Activated T-helper 1 cell treated with Interleukin-2 at 50 U/mL for 16 hours (primary cell): Measurements from ENCODE around the gene TBCB.
"Not testable (repeated sequence)": the region's sequence is repeated elsewhere in the genome, so short reads cannot be mapped to it uniquely, and the experiment has no call there.

Source experiments
- DNase-seq: peaks from one replicate; pipeline ENCODE4 v3.0.0-alpha.2; 2020; ENCODE audit warnings: low read depth

Gene TBCB, protein sequence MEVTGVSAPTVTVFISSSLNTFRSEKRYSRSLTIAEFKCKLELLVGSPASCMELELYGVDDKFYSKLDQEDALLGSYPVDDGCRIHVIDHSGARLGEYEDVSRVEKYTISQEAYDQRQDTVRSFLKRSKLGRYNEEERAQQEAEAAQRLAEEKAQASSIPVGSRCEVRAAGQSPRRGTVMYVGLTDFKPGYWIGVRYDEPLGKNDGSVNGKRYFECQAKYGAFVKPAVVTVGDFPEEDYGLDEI

DNA sequence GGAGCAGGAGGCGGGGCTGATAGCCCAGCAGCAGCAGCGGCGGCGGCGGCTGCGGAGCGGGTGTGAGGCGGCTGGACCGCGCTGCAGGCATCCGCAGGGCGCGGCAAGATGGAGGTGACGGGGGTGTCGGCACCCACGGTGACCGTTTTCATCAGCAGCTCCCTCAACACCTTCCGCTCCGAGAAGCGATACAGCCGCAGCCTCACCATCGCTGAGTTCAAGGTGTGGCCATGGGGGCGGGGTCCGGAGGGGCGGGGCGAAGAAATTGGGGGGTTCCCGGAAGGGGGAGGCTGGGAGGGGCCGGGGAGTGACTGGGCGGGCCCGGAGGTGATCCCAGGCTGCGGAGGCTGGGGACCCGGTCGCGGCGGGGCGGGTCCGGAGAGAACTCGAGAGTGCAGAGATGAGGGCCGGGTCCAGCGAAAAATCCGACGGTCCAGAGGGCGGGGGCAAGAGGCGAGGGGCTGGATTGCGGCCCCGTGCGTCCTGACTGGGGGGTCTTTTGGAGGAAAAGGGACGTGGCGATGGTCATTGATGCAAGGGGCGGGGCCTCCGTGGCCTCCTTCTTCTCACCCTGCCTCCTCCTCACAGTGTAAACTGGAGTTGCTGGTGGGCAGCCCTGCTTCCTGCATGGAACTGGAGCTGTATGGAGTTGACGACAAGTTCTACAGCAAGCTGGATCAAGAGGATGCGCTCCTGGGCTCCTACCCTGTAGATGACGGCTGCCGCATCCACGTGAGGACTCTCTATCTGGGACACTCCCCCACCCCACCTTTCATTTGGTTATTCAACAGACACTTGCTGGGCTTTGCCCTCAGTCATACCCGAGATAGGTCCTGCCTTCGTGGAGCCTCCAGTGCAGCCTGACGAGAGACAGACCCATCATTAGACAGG lies at the start of gene TBCB:
TBCB (plus strand) TSS at position 16 of the 891 bp plus-strand sequence; CDS start at position 109, 93 bp downstream.
- peak; percentile 78 for DNase-seq

- no peak for DNase-seq
Measured at GRCh38 chr19:36067681-36068080, 47.6 kb upstream of the TBCB start.

DNA sequence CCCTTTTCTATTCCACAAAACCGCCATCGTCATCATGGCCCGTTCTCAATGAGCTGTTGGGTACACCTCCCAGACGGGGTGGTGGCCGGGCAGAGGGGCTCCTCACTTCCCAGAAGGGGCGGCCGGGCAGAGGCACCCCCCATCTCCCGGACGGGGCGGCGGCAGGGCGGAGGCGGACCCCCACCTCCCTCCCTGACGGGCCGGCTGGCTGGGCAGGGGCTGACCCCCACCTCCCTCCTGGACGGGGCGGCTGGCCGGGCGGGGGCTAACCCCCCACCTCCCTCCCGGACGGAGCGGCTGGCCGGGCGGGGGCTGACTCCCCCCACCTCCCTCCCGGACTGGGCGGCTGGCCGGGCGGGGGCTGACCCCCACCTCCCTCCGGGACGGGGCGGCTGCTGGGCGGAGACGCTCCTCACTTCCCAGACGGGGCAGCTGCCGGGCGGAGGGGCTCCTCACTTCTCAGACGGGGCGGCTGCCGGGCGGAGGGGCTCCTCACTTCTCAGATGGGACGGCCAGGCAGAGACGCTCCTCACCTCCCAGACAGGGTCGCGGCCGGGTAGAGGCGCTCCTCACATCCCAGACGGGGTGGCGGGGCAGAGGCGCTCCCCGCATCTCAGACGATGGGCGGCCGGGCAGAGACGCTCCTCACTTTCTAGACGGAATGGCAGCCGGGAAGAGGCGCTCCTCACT lies 46.3 kb upstream of the TBCB start:
- not testable (repeated sequence) for DNase-seq

- DNase-seq, result no peak
Measured at GRCh38 chr19:36072081-36072480, 43.2 kb upstream of the TBCB start.

DNA sequence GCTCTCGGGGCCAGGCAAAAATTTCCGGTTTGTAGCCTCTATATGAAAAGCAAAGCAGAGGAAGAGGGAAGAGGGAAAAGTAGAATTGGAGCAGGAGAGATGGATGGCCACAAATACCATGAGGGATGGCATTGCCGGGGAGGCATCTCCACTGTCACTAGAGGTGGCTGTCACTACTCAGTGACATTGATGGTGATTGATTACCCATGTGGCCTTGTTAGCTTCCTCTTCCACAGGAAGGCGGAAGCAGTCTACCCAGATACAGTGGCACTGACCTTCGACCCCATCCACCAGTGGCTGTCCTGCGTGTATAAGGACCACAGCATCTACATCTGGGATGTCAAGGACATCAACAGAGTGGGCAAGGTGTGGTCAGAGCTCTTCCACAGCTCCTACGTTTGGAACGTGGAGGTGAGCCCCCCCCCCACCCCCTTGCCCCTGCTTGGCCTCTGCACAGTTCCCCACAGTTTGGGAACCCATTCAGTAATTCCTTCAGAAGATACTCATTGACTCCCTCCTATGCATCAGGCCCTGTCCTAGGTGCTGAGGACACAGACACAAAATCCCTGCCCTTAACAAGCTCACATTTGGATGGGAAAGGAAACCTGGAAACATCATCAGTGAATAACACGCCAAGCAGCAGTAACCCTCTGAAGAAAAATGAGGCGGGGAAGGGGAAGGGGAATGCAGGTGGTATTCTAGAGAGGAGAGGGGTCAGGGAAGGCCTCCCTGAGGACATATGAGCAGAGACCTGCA lies 42.0 kb upstream of the TBCB start:
- DNase-seq, result no peak

GRCh38 chr19:36079389-36079945 lies 35.8 kb upstream of the TBCB start:
- DNase-seq, result no peak

DNA sequence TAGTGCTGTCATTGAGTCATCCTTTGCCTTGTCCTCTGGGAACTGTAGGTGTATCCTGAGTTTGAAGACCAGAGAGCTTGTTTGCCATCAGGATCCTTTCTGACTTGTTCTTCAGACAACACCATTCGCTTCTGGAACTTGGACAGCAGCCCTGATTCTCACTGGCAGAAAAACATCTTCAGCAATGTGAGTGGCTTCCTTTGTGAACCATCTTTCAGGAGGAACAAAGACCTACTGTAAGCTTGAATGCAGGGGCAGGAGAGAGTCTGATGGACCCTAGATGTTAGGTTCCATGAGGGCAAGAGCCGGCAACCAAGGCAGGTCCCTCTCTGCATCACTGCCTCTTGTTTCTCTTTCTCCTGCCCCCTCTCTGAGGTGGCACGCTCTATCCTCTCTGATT lies 33.9 kb upstream of the TBCB start:
- no peak for DNase-seq

- no peak for DNase-seq
Measured at GRCh38 chr19:36081894-36082293, 33.4 kb upstream of the TBCB start.

GRCh38 chr19:36082916-36083315 lies 32.4 kb upstream of the TBCB start:
- DNase-seq, result no peak

GRCh38 chr19:36084231-36085009 lies 30.8 kb upstream of the TBCB start:
- DNase-seq, result no peak

GRCh38 chr19:36086326-36086725 lies 28.9 kb upstream of the TBCB start:
- no peak for DNase-seq

GRCh38 chr19:36089847-36090246 lies 25.4 kb upstream of the TBCB start:
- no peak for DNase-seq

- DNase-seq, result no peak
Measured at GRCh38 chr19:36090910-36091695, 24.2 kb upstream of the TBCB start.

- no peak for DNase-seq
Measured at GRCh38 chr19:36092566-36092965, 22.7 kb upstream of the TBCB start.

- DNase-seq, result no peak
Measured at GRCh38 chr19:36093146-36093662, 22.1 kb upstream of the TBCB start.

GRCh38 chr19:36093687-36094086 lies 21.6 kb upstream of the TBCB start:
- no peak for DNase-seq

- no peak for DNase-seq
Measured at GRCh38 chr19:36097036-36097435, 18.2 kb upstream of the TBCB start.

GRCh38 chr19:36099166-36099785 lies 16.0 kb upstream of the TBCB start:
- no peak for DNase-seq

DNA sequence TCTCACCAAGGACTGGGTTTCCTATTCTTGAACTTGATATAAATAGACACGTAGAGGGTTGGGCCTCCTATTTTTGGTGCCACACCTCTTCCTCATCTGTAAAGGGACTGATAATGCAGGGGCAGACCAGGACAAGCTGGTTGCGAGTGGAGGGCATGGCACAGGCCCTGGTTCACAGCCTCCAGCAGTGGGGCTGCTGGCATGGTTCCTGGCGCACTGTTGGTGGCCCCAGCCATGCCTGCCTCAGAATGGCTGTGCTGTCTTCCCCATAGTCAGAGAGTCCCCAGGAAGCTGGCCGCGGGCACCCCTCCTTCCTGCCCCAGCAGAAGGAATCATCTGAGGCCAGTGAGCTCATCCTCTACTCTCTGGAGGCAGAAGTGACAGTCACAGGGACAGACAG lies 14.8 kb upstream of the TBCB start:
- no peak for DNase-seq
